ENCODE data around the gene PRKG1. TPM values are rescaled to one million over a fixed set of nuclear protein-coding genes. Genes with fewer than 3 reads are reported as not detected.

The PRKG1 gene
- total RNA-seq, 1 experiment from 2014 or later = 0.21 TPM

GRCh38 chr10:52335665-52336064 lies 1261.4 kb downstream of the PRKG1 start:
- CTCF ChIA-PET = interaction anchor here (0.6 to 1.1 kb wide), 2 partner anchors 21 to 1282 kb away, joined by 3 to 4 read pairs; partner anchors contain the start of gene DKK1
- peaks cover 41% of the 10 kb centered on the region for H3K4me1 Mint-ChIP-seq (ENCODE audit: low read depth, unreplicated experiment)
- H3K27me3 Mint-ChIP-seq (ENCODE audit: unreplicated experiment) = no peaks in the 10 kb centered on the region
- H3K27ac Mint-ChIP-seq (ENCODE audit: unreplicated experiment) = peak overlapping the region; percentile 24
- no peaks in the 10 kb centered on the region for H3K9me3 Mint-ChIP-seq (ENCODE audit: low read depth, unreplicated experiment)
- no peak for TF ChIP-seq CTCF (IDR thresholded peaks at IDR 0.05; ENCODE audit: unreplicated experiment)
- intact Hi-C loops (cut with micrococcal nuclease; ENCODE audit: unreplicated experiment) = no loop called here
- no peak overlapping the region for H3K4me3 Mint-ChIP-seq (ENCODE audit: low read depth, unreplicated experiment)
- BruUV-seq (replicated peaks) = no TSS peak
- no peak for DNase-seq
- H3K36me3 Mint-ChIP-seq (ENCODE audit: insufficient read depth, unreplicated experiment) = peaks cover 7% of the 10 kb centered on the region

- peaks cover 5% of the 10 kb centered on the region for H3K36me3 Mint-ChIP-seq (ENCODE audit: insufficient read depth, unreplicated experiment)
- CTCF ChIA-PET = no interaction called here
- H3K4me1 Mint-ChIP-seq (ENCODE audit: low read depth, unreplicated experiment) = peaks cover 34% of the 10 kb centered on the region
- intact Hi-C loops (cut with micrococcal nuclease; ENCODE audit: unreplicated experiment) = no loop called here
- H3K4me3 Mint-ChIP-seq (ENCODE audit: low read depth, unreplicated experiment) = no peak overlapping the region
- H3K9me3 Mint-ChIP-seq (ENCODE audit: low read depth, unreplicated experiment) = no peaks in the 10 kb centered on the region
- no TSS peak for BruUV-seq (replicated peaks)
- H3K27ac Mint-ChIP-seq (ENCODE audit: unreplicated experiment) = no peak overlapping the region
- TF ChIP-seq CTCF (IDR thresholded peaks at IDR 0.05; ENCODE audit: unreplicated experiment) = no peak
- no peaks in the 10 kb centered on the region for H3K27me3 Mint-ChIP-seq (ENCODE audit: unreplicated experiment)
- DNase-seq = no peak
These were observed 1262.9 kb downstream of the PRKG1 start for GRCh38 chr10:52337225-52337624.

- intact Hi-C loops (cut with micrococcal nuclease; ENCODE audit: unreplicated experiment) = no loop called here
- CTCF ChIA-PET = interaction anchor here (0.6 kb wide), 1 partner anchor 12 kb away, joined by 3 read pairs; no protein-coding TSS in a partner anchor
- no peak overlapping the region for H3K4me3 Mint-ChIP-seq (ENCODE audit: low read depth, unreplicated experiment)
- H3K4me1 Mint-ChIP-seq (ENCODE audit: low read depth, unreplicated experiment) = peaks cover 9% of the 10 kb centered on the region
- no peak overlapping the region for H3K27ac Mint-ChIP-seq (ENCODE audit: unreplicated experiment)
- no peak for DNase-seq
- H3K36me3 Mint-ChIP-seq (ENCODE audit: insufficient read depth, unreplicated experiment) = no peaks in the 10 kb centered on the region
- no peak for TF ChIP-seq CTCF (IDR thresholded peaks at IDR 0.05; ENCODE audit: unreplicated experiment)
- no peaks in the 10 kb centered on the region for H3K27me3 Mint-ChIP-seq (ENCODE audit: unreplicated experiment)
- no TSS peak for BruUV-seq (replicated peaks)
- no peaks in the 10 kb centered on the region for H3K9me3 Mint-ChIP-seq (ENCODE audit: low read depth, unreplicated experiment)
These were observed 1269.2 kb downstream of the PRKG1 start for GRCh38 chr10:52343439-52343838.

GRCh38 chr10:52346394-52347326 lies 1272.4 kb downstream of the PRKG1 start:
- no TSS peak for BruUV-seq (replicated peaks)
- intact Hi-C loops (cut with micrococcal nuclease; ENCODE audit: unreplicated experiment) = no loop called here
- no peak for DNase-seq
- H3K27ac Mint-ChIP-seq (ENCODE audit: unreplicated experiment) = no peak overlapping the region
- H3K4me3 Mint-ChIP-seq (ENCODE audit: low read depth, unreplicated experiment) = no peak overlapping the region
- H3K27me3 Mint-ChIP-seq (ENCODE audit: unreplicated experiment) = no peaks in the 10 kb centered on the region
- no peaks in the 10 kb centered on the region for H3K36me3 Mint-ChIP-seq (ENCODE audit: insufficient read depth, unreplicated experiment)
- H3K4me1 Mint-ChIP-seq (ENCODE audit: low read depth, unreplicated experiment) = peaks cover 9% of the 10 kb centered on the region
- CTCF ChIA-PET = no interaction called here
- no peak for TF ChIP-seq CTCF (IDR thresholded peaks at IDR 0.05; ENCODE audit: unreplicated experiment)
- no peaks in the 10 kb centered on the region for H3K9me3 Mint-ChIP-seq (ENCODE audit: low read depth, unreplicated experiment)
